ENCODE measurements around the gene P2RX3.

DNA sequence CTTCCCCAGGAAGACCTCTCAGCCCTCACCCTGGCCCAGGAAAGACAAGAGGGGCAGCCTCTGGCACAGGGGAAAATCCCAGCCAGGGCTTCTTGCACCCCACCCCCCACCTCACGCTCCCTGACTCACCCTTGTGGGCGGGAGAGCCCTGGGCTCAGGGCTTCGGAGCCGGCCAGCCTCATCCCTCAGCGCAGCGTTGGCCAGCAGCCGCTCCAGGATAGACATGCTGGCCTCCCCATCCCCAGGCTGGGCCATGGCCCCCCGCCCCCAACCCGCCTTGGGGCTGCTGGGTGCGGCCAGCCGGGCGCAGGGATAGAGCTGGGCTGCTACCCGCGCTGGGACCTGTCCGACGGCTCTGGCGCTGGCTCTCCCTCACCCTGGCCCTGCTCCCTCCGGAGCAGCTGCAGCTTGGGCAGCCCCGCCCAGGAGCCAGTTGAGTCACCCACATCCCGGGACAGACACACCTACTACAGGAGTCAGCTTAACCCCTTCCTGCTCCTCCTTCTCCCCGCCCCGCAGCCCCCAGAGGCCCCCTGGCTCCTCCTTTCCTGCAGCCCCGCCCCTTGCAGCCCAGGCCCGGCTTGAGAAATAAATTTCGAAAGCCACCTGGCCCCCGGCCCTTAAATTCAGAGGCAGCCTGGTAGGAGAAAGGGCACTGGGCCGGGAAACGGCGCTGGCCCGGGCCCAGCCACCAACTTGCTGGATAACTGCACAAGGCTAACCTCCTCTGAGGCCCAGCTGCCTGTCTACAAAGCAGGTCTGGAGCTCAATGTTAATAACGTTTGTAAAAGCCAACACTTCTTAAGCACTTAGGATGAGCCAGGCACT lies 26.8 kb upstream of the P2RX3 start:
- TF ChIP-seq, protein P1, sequence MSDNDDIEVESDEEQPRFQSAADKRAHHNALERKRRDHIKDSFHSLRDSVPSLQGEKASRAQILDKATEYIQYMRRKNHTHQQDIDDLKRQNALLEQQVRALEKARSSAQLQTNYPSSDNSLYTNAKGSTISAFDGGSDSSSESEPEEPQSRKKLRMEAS (IDR thresholded peaks at IDR 0.05), result peak; percentile 15; the same call in 1 of the 2 replicates
- TF ChIP-seq RAD21 (IDR thresholded peaks at IDR 0.05; ENCODE audit: low read depth), result no peak
- no peak for TF ChIP-seq CREB1 (IDR thresholded peaks at IDR 0.05; ENCODE audit: low read depth)
- TF ChIP-seq TCF12 (IDR thresholded peaks at IDR 0.05; ENCODE audit: low read depth), result peak; percentile 63; the same call in 1 of the 2 replicates
- no peak for TF ChIP-seq YY1 (IDR thresholded peaks at IDR 0.05; ENCODE audit: low read depth)
- TF ChIP-seq FOXM1 (IDR thresholded peaks at IDR 0.05; ENCODE audit: borderline replicate concordance, low read depth), result no peak
- no peak; the same call in 1 of the 2 replicates for TF ChIP-seq EP300 (IDR thresholded peaks at IDR 0.05; ENCODE audit: borderline replicate concordance)
- TF ChIP-seq, protein P2, sequence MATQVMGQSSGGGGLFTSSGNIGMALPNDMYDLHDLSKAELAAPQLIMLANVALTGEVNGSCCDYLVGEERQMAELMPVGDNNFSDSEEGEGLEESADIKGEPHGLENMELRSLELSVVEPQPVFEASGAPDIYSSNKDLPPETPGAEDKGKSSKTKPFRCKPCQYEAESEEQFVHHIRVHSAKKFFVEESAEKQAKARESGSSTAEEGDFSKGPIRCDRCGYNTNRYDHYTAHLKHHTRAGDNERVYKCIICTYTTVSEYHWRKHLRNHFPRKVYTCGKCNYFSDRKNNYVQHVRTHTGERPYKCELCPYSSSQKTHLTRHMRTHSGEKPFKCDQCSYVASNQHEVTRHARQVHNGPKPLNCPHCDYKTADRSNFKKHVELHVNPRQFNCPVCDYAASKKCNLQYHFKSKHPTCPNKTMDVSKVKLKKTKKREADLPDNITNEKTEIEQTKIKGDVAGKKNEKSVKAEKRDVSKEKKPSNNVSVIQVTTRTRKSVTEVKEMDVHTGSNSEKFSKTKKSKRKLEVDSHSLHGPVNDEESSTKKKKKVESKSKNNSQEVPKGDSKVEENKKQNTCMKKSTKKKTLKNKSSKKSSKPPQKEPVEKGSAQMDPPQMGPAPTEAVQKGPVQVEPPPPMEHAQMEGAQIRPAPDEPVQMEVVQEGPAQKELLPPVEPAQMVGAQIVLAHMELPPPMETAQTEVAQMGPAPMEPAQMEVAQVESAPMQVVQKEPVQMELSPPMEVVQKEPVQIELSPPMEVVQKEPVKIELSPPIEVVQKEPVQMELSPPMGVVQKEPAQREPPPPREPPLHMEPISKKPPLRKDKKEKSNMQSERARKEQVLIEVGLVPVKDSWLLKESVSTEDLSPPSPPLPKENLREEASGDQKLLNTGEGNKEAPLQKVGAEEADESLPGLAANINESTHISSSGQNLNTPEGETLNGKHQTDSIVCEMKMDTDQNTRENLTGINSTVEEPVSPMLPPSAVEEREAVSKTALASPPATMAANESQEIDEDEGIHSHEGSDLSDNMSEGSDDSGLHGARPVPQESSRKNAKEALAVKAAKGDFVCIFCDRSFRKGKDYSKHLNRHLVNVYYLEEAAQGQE (IDR thresholded peaks at IDR 0.05; ENCODE audit: low read depth), result no peak
- TF ChIP-seq TEAD4 (IDR thresholded peaks at IDR 0.05), result no peak
- TF ChIP-seq CEBPB (IDR thresholded peaks at IDR 0.05), result no peak
- TF ChIP-seq, protein P3, sequence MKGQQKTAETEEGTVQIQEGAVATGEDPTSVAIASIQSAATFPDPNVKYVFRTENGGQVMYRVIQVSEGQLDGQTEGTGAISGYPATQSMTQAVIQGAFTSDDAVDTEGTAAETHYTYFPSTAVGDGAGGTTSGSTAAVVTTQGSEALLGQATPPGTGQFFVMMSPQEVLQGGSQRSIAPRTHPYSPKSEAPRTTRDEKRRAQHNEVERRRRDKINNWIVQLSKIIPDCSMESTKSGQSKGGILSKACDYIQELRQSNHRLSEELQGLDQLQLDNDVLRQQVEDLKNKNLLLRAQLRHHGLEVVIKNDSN (IDR thresholded peaks at IDR 0.05), result no peak
- peak; percentile 60; the same call in 1 of the 2 replicates for TF ChIP-seq TAF1 (IDR thresholded peaks at IDR 0.05; ENCODE audit: low read depth)
- TF ChIP-seq NFIC (IDR thresholded peaks at IDR 0.05), result no peak
